ENCODE data around the gene MRPL1. TPM values are rescaled to one million over a fixed set of nuclear protein-coding genes. Genes with fewer than 3 reads are reported as not detected.

The MRPL1 gene
- total and polyA plus RNA-seq, 4 donors: 10.5 to 20.6 (median 16.1) TPM

GRCh38 chr4:77911091-77911490 is 48.5 kb downstream of the MRPL1 start:
- no peak overlapping the region for H3K9ac ChIP-seq (ENCODE audit: low read depth in 1 of 2, low read length in 2 of 2)
- H3K36me3 ChIP-seq (ENCODE audit: control insufficient read depth in 4 of 4, insufficient read depth in 3 of 4, low read depth in 1 of 4, low read length in 3 of 4): peaks cover 0 to 12% (median 3%) of the 10 kb centered on the region in 4 donors
- H3K4me3 ChIP-seq (ENCODE audit: low read depth in 1 of 3, low read length in 3 of 3): no peak overlapping the region
- no peak overlapping the region for H3K27ac ChIP-seq (ENCODE audit: low read depth in 1 of 2, low read length in 2 of 2)
- no peak for DNase-seq (ENCODE audit: low spot score)
- WGBS: 98% methylated on average over 1 of the region's 1 CpG
- no peaks in the 10 kb centered on the region for H3K27me3 ChIP-seq (ENCODE audit: control insufficient read depth in 4 of 4, insufficient read depth in 4 of 4, low read length in 3 of 4)
- no peaks in the 10 kb centered on the region for H3K4me1 ChIP-seq (ENCODE audit: control insufficient read depth in 4 of 4, insufficient read depth in 4 of 4, low read length in 3 of 4)
- no peaks in the 10 kb centered on the region for H3K9me3 ChIP-seq (ENCODE audit: control insufficient read depth in 4 of 4, low read length in 3 of 4)
- TF ChIP-seq FOXA1 (IDR thresholded peaks at IDR 0.05) (no peak), HNF4G (IDR thresholded peaks at IDR 0.05) (no peak), HNF4A (conservative IDR thresholded peaks at IDR 0.05) (no peak), YY1 (IDR thresholded peaks at IDR 0.05) (no peak), SP1 (IDR thresholded peaks at IDR 0.05) (no peak), REST (IDR thresholded peaks at IDR 0.05) (no peak)

DNA sequence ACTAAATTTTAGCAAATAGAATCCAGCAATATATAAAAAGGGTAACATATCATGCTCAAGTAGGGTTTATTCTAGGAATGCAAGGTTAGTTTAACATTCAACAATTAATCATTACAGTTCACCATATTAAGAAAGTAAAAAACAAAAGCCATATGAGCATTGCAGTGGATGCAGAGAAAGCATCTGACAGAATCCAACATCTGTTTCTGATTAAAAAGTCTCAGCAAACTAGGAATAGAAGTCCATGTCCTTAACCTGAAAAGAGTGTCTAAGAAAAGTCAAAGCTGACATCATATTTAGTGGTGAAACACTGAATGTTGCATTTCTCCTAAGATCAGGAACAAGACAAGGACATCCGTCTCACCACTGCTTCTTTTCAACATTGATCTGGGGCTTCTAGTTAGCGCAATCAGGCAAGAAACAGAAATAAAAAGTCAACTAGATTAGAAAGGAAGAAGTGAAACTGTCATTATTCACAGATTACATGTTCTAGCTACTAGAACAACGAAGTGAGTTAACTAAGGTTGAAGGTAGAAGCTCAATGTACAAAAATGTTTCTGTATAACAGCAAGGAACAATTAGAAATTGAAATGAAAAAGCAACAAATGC is 49.3 kb downstream of the MRPL1 start:
- TF ChIP-seq EGR1 (IDR thresholded peaks at IDR 0.05; ENCODE audit: low read depth in 2 of 2): no peak
- TF ChIP-seq SP1 (IDR thresholded peaks at IDR 0.05): no peak
- TF ChIP-seq RXRA (IDR thresholded peaks at IDR 0.05): no peak
- no peak for TF ChIP-seq YY1 (IDR thresholded peaks at IDR 0.05)
- no peak for TF ChIP-seq MAX (IDR thresholded peaks at IDR 0.05)
- TF ChIP-seq JUND (IDR thresholded peaks at IDR 0.05): no peak
- TF ChIP-seq, protein P1, sequence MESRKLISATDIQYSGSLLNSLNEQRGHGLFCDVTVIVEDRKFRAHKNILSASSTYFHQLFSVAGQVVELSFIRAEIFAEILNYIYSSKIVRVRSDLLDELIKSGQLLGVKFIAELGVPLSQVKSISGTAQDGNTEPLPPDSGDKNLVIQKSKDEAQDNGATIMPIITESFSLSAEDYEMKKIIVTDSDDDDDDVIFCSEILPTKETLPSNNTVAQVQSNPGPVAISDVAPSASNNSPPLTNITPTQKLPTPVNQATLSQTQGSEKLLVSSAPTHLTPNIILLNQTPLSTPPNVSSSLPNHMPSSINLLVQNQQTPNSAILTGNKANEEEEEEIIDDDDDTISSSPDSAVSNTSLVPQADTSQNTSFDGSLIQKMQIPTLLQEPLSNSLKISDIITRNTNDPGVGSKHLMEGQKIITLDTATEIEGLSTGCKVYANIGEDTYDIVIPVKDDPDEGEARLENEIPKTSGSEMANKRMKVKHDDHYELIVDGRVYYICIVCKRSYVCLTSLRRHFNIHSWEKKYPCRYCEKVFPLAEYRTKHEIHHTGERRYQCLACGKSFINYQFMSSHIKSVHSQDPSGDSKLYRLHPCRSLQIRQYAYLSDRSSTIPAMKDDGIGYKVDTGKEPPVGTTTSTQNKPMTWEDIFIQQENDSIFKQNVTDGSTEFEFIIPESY (IDR thresholded peaks at IDR 0.05): no peak
- TF ChIP-seq HNF4G (IDR thresholded peaks at IDR 0.05): no peak
- TF ChIP-seq RAD21 (IDR thresholded peaks at IDR 0.05): no peak
- no peak for TF ChIP-seq TAF1 (conservative IDR thresholded peaks at IDR 0.05)
- TF ChIP-seq FOXA2 (IDR thresholded peaks at IDR 0.05): no peak
- TF ChIP-seq CTCF (IDR thresholded peaks at IDR 0.05; ENCODE audit: low read depth, low read length, missing input control): no peak
- H3K27me3 ChIP-seq (ENCODE audit: control insufficient read depth in 4 of 4, insufficient read depth in 4 of 4, low read length in 3 of 4): no peaks in the 10 kb centered on the region
- peaks cover 0 to 11% (median 3%) of the 10 kb centered on the region in 4 donors for H3K36me3 ChIP-seq (ENCODE audit: control insufficient read depth in 4 of 4, insufficient read depth in 3 of 4, low read depth in 1 of 4, low read length in 3 of 4)
- no peaks in the 10 kb centered on the region for H3K4me1 ChIP-seq (ENCODE audit: control insufficient read depth in 4 of 4, insufficient read depth in 4 of 4, low read length in 3 of 4)
- no peak overlapping the region for H3K9ac ChIP-seq (ENCODE audit: low read depth in 1 of 2, low read length in 2 of 2)
- no peak overlapping the region for H3K4me3 ChIP-seq (ENCODE audit: low read depth in 1 of 3, low read length in 3 of 3)
- DNase-seq (ENCODE audit: low spot score): no peak
- H3K27ac ChIP-seq (ENCODE audit: low read depth in 1 of 2, low read length in 2 of 2): no peak overlapping the region
- H3K9me3 ChIP-seq (ENCODE audit: control insufficient read depth in 4 of 4, low read length in 3 of 4): no peaks in the 10 kb centered on the region
- WGBS: 91% methylated on average over 3 of the region's 3 CpGs
